Urinary bladder (tissue), 4 donors: ENCODE data around the gene SAMD4B. TPM values are rescaled to one million over a fixed set of nuclear protein-coding genes. Genes with fewer than 3 reads are reported as not detected.

Experiments
- DNase-seq: peaks from one replicate; pipeline ENCODE4 v3.0.0-alpha.2; 2015; ENCODE audit errors: extremely low spot score
- H3K27ac ChIP-seq: one replicate; pipeline ENCODE4 v1.5.1; 2013; ENCODE audit warnings: low read depth, mild to moderate bottlenecking, moderate library complexity
- H3K36me3 ChIP-seq: one replicate; pipeline ENCODE4 v1.6.1; 2013; ENCODE audit warnings: mild to moderate bottlenecking, moderate library complexity; ENCODE audit not compliant: insufficient read depth
- H3K4me1 ChIP-seq: one replicate; pipeline ENCODE4 v1.6.1; 2013; ENCODE audit warnings: mild to moderate bottlenecking, moderate library complexity; ENCODE audit not compliant: insufficient read depth
- H3K4me3 ChIP-seq: one replicate; pipeline ENCODE4 v1.5.1; 2013; ENCODE audit warnings: low read depth, low read length
- WGBS: extraction: QIAGEN DNeasy Blood & Tissue Kit; methylation state at CpG from one replicate; pipeline ENCODE4 v1.1.7; 2013; 5-methylcytosine and 5-hydroxymethylcytosine counted together
- polyA plus RNA-seq: library from polyadenylated mRNA; stranded (reverse); fragments of 200-250 nt; gene quantifications from one replicate; pipeline ENCODE4 v1.2.3, GENCODE V29; 2013
- total RNA-seq: library from RNA; depleted of rRNA; stranded (reverse); fragments of >200 nt; gene quantifications from one replicate; pipeline ENCODE4 v1.2.3, GENCODE V29; 2014
- donor health status: healthy with polysubstance abuse.
- donor health status: healthy.

SAMD4B gene
- total and polyA plus RNA-seq, 2 donors = 37.3 to 118 TPM

DNA sequence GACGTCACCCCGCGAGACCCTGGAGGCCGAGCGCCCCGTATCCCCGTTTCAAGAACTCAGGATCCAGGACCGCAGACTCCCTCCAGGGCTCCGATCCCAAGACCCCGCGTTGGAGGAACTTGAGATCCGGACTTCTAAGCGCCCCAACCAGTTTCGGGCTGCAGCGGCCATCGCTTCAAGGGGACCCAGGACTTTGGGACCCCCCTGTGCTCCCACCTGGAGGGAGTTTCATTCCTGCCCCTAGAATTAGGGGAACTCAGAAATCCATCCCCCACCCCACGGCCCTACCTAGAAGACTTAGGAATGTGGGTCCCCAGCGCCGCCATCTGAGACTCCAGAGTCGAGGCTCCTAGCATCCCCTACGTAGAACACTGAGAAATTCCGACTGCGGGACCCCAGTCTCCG lies 70.6 kb downstream of the SAMD4B start:
- WGBS = under 1% methylated on average over 24 of the region's 24 CpGs
- Histone ChIP-seq H3K4me3 (peak overlapping the region; percentile 60), H3K36me3 (peaks cover 7% of the 10 kb centered on the region), H3K4me1 (no peaks in the 10 kb centered on the region), H3K27ac (peak overlapping the region; percentile 88)
- DNase-seq = no peak

GRCh38 chr19:39413272-39413910 lies 71.2 kb downstream of the SAMD4B start:
- peak overlapping the region; percentile 88 for H3K27ac ChIP-seq
- peak overlapping the region; percentile 60 for H3K4me3 ChIP-seq
- H3K4me1 ChIP-seq = no peaks in the 10 kb centered on the region
- DNase-seq = no peak
- 2% methylated on average over 54 of the region's 54 CpGs for WGBS
- H3K36me3 ChIP-seq = peaks cover 3% of the 10 kb centered on the region

- 27% methylated on average over 18 of the region's 18 CpGs for WGBS
- Histone ChIP-seq H3K4me1 (no peaks in the 10 kb centered on the region), H3K27ac (peak overlapping the region; percentile 88), H3K4me3 (peak overlapping the region; percentile 60), H3K36me3 (no peaks in the 10 kb centered on the region)
- no peak for DNase-seq
Measured at GRCh38 chr19:39413911-39414608, 71.8 kb downstream of the SAMD4B start.

- DNase-seq = no peak
- Histone ChIP-seq H3K36me3 (no peaks in the 10 kb centered on the region), H3K27ac (no peak overlapping the region), H3K4me1 (no peaks in the 10 kb centered on the region), H3K4me3 (no peak overlapping the region)
- 57% methylated on average over 35 of the region's 35 CpGs for WGBS
Measured at GRCh38 chr19:39415111-39416046, 73.2 kb downstream of the SAMD4B start.

GRCh38 chr19:39416152-39417120 lies 74.2 kb downstream of the SAMD4B start:
- H3K36me3 ChIP-seq = no peaks in the 10 kb centered on the region
- H3K4me3 ChIP-seq = no peak overlapping the region
- H3K4me1 ChIP-seq = no peaks in the 10 kb centered on the region
- WGBS = 76% methylated on average over 27 of the region's 27 CpGs
- DNase-seq = no peak
- no peak overlapping the region for H3K27ac ChIP-seq

DNA sequence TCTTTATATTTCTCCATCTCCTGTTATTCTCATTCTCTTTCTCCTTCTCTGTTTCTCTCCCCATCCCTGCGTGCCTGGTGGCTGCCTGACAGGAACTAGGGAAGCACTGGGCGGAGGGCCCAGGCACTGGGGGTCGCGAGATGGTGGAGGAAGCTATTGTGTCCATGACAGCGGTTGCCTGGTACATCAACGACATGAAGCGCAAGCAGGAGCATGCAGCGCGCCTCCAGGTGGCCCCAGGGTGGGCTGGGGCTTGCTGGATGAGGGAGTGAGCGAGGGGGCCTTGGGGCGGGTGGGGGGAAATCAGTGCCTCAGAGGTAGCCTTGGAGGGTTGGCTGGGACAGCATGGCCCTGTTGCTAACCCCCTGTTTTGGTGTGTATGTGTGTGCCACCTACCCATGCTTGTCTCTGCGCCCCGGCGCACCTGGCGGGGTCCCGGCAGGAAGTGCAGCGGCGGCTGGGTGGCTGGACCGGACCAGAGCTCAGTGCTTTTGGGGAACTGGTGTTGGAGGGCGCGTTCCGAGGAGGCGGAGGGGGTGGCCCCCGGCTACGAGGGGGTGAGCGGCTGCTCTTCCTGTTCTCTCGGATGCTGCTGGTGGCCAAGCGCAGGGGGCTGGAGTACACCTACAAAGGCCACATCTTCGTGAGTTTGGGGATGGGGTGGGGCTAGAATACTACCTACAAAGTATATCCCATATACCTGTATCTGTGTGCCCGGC lies 75.4 kb downstream of the SAMD4B start:
- Histone ChIP-seq H3K27ac (no peak overlapping the region), H3K36me3 (no peaks in the 10 kb centered on the region), H3K4me1 (no peaks in the 10 kb centered on the region), H3K4me3 (no peak overlapping the region)
- WGBS = 91% methylated on average over 30 of the region's 30 CpGs
- no peak for DNase-seq

- DNase-seq = no peak
- Histone ChIP-seq H3K4me3 (no peak overlapping the region), H3K36me3 (no peaks in the 10 kb centered on the region), H3K4me1 (no peaks in the 10 kb centered on the region), H3K27ac (no peak overlapping the region)
- 78% methylated on average over 9 of the region's 9 CpGs for WGBS
Measured at GRCh38 chr19:39419003-39419402, 76.8 kb downstream of the SAMD4B start.

GRCh38 chr19:39420769-39421168 lies 78.5 kb downstream of the SAMD4B start:
- Histone ChIP-seq H3K4me3 (no peak overlapping the region), H3K27ac (no peak overlapping the region), H3K36me3 (no peaks in the 10 kb centered on the region), H3K4me1 (no peaks in the 10 kb centered on the region)
- DNase-seq = no peak
- 91% methylated on average over 15 of the region's 15 CpGs for WGBS

GRCh38 chr19:39422020-39422419 lies 79.8 kb downstream of the SAMD4B start:
- no peak for DNase-seq
- H3K27ac ChIP-seq = no peak overlapping the region
- no peaks in the 10 kb centered on the region for H3K4me1 ChIP-seq
- WGBS = 93% methylated on average over 5 of the region's 5 CpGs
- H3K4me3 ChIP-seq = no peak overlapping the region
- H3K36me3 ChIP-seq = no peaks in the 10 kb centered on the region

DNA sequence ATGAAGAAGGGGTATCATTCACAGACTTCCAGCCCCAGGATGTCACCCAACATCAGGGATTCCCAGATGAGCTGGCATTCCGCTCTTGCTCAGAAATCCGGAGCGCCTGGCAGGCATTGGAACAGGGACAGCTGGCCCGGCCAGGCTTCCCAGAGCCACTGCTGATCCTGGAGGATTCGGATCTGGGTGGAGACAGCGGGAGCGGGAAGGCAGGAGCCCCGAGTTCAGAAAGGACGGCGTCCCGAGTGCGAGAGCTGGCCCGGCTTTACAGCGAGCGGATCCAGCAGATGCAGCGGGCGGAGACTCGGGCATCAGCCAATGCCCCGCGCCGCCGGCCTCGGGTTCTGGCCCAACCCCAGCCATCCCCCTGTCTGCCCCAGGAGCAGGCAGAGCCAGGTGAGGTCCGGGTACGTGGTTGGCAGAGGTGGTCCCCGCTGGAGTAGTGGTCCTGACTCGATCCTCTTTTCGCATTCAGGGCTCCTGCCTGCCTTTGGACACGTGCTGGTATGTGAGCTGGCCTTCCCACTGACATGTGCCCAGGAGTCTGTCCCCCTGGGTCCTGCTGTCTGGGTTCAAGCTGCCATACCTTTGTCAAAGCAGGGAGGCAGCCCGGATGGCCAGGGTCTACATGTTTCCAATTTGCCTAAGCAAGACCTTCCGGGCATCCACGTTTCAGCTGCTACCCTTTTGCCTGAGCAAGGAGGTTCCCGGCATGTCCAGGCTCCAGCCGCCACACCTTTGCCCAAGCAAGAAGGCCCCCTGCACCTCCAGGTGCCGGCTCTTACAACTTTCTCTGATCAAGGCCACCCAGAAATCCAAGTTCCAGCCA lies 81.3 kb downstream of the SAMD4B start:
- H3K36me3 ChIP-seq = no peaks in the 10 kb centered on the region
- 86% methylated on average over 35 of the region's 35 CpGs for WGBS
- no peak for DNase-seq
- no peak overlapping the region for H3K27ac ChIP-seq
- H3K4me1 ChIP-seq = no peaks in the 10 kb centered on the region
- H3K4me3 ChIP-seq = no peak overlapping the region

DNA sequence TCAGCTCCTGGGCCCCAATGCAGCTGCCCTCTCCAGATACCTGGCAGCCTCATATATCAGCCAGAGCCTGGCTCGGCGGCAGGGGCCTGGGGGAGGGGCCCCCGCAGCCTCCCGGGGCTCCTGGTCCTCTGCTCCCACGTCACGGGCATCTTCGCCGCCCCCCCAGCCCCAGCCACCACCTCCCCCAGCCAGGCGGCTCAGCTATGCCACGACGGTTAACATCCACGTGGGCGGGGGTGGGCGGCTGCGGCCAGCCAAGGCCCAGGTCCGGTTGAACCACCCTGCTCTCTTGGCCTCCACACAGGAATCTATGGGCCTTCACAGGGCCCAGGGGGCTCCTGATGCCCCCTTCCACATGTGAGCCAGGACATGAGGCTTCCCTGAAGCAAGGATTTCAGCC lies 82.7 kb downstream of the SAMD4B start:
- Histone ChIP-seq H3K36me3 (no peaks in the 10 kb centered on the region), H3K27ac (no peak overlapping the region), H3K4me1 (no peaks in the 10 kb centered on the region), H3K4me3 (no peak overlapping the region)
- no peak for DNase-seq
- 80% methylated on average over 16 of the region's 16 CpGs for WGBS

DNA sequence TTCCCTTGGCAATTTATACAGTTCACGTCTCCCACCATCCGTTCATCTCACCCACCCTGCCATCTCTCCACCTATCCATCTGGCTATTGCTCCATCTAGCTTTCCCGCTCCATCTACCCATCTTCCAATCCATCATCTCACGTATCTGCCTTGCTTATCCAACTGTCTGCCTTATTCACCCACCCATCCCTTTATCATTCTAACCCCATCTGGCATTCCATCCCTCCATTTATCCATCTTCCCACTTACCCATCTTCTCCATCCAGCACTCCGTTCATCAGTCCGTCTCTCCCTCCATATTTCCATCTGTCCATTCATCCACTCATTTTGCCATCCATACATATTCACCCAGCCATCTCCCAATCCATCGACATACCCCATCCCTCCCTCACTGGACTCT lies 83.5 kb downstream of the SAMD4B start:
- no peak overlapping the region for H3K27ac ChIP-seq
- no peaks in the 10 kb centered on the region for H3K4me1 ChIP-seq
- WGBS = 92% methylated on average over 7 of the region's 7 CpGs
- H3K36me3 ChIP-seq = no peaks in the 10 kb centered on the region
- DNase-seq = no peak
- no peak overlapping the region for H3K4me3 ChIP-seq
